HL-60 (cell line): ENCODE data around the gene CCL11.
A peak's percentile ranks its signal among the peaks of the same experiment; 100 is the strongest.

Experiments used
- DNase-seq, 2 experiments: peaks; one replicate each; pipeline ENCODE4 v3.0.0-alpha.2; 2010 to 2020; ENCODE audit warnings: low read depth in 1 of 2, low spot score in 1 of 2
- H3K27ac ChIP-seq: fragments of 250-450 bp; sonication (Bioruptor Pico); replicated peaks from 2 replicates; pipeline ENCODE4 v1.5.1; 2020; ENCODE audit warnings: mild to moderate bottlenecking, moderate library complexity
- H3K27me3 ChIP-seq: fragments of 250-450 bp; sonication (Bioruptor Pico); 2 replicates; pipeline ENCODE4 v1.5.1; 2021; ENCODE audit warnings: mild to moderate bottlenecking, moderate library complexity; ENCODE audit not compliant: insufficient read depth, poor library complexity, severe bottlenecking
- H3K4me3 ChIP-seq: replicated peaks from 2 replicates; pipeline ENCODE4 v1.5.1; 2011; ENCODE audit warnings: mild to moderate bottlenecking, control low read depth, low read length; ENCODE audit not compliant: insufficient read depth
- CTCF ChIP-seq: IDR thresholded peaks from one replicate; pipeline ENCODE4 v1.5.1; 2011; ENCODE audit warnings: low read length, control low read depth, inconsistent platforms; ENCODE audit not compliant: insufficient read depth
- GABPA ChIP-seq: IDR thresholded peaks from 2 replicates; pipeline ENCODE4 v1.6.1; 2012; ENCODE audit warnings: low read depth
- POLR2AphosphoS5 ChIP-seq: IDR thresholded peaks from 2 replicates; pipeline ENCODE4 v1.6.1; 2012; ENCODE audit warnings: low read depth
- REST ChIP-seq: IDR thresholded peaks from 2 replicates; pipeline ENCODE4 v1.6.1; 2012; ENCODE audit warnings: low read depth; ENCODE audit not compliant: insufficient replicate concordance
- SPI1 ChIP-seq: IDR thresholded peaks from 2 replicates; pipeline ENCODE4 v1.6.1; 2012; ENCODE audit warnings: low read depth, mild to moderate bottlenecking, borderline replicate concordance

The CCL11 gene

GRCh38 chr17:34245351-34245905 lies 40.1 kb upstream of the CCL11 start:
- Histone ChIP-seq H3K4me3 (no peak overlapping the region), H3K27me3 (no peaks in the 10 kb centered on the region), H3K27ac (peak overlapping the region; percentile 84)
- DNase-seq = no peak
- TF ChIP-seq REST = no peak
- TF ChIP-seq GABPA = no peak

- Histone ChIP-seq H3K27me3 (no peaks in the 10 kb centered on the region), H3K4me3 (no peak overlapping the region), H3K27ac (peak overlapping the region; percentile 84)
- DNase-seq = peak in 1 of 2 experiments; percentile 85
- TF ChIP-seq POLR2AphosphoS5 (peak; percentile 50), GABPA (no peak), REST (no peak), CTCF (no peak), SPI1 (peak; percentile 55; the same call in 1 of the 2 replicates)
Measured at GRCh38 chr17:34246446-34246845, 39.1 kb upstream of the CCL11 start.

GRCh38 chr17:34246881-34247280 lies 38.7 kb upstream of the CCL11 start:
- TF ChIP-seq REST (no peak), POLR2AphosphoS5 (no peak), GABPA (no peak), CTCF (no peak), SPI1 (no peak)
- no peak for DNase-seq
- H3K27ac ChIP-seq = peak overlapping the region; percentile 84
- H3K4me3 ChIP-seq = no peak overlapping the region
- no peaks in the 10 kb centered on the region for H3K27me3 ChIP-seq

- DNase-seq = peak in 1 of 2 experiments; percentile 83
- H3K4me3 ChIP-seq = no peak overlapping the region
- peak overlapping the region; percentile 84 for H3K27ac ChIP-seq
- TF ChIP-seq REST (no peak), CTCF (no peak)
- H3K27me3 ChIP-seq = no peaks in the 10 kb centered on the region
Measured at GRCh38 chr17:34248511-34249024, 37.0 kb upstream of the CCL11 start.
